Vagina (tissue), 2 donors: ENCODE measurements around the gene CHIC1. TPM values are rescaled to one million over a fixed set of nuclear protein-coding genes. Genes with fewer than 3 reads are reported as not detected.
"Not testable (repeated sequence)": the region's sequence is repeated elsewhere in the genome, so short reads cannot be mapped to it uniquely, and the experiment has no call there.

Source experiments
- DNase-seq, 2 donors: peaks; one replicate each; pipeline ENCODE4 v3.0.0-alpha.2; 2017; ENCODE audit errors: extremely low spot score in 2 of 2
- H3K27ac ChIP-seq: fragments of 200-600 bp; sonication (generic); one replicate; pipeline ENCODE4 v1.5.1; 2019
- H3K27me3 ChIP-seq: fragments of 200-600 bp; sonication (generic); one replicate; pipeline ENCODE4 v1.5.1; 2019
- H3K36me3 ChIP-seq, 2 donors: fragments of 200-600 bp; sonication (generic); one replicate each; pipeline ENCODE4 v1.5.1; 2017 to 2019
- H3K4me1 ChIP-seq: fragments of 200-600 bp; sonication (generic); one replicate; pipeline ENCODE4 v1.5.1; 2019
- H3K4me3 ChIP-seq, 2 donors: fragments of 200-600 bp; sonication (generic); 1 replicate in 1 of 2; 2 replicates in 1 of 2; pipeline ENCODE4 v1.5.1; 2016 to 2019
- H3K9me3 ChIP-seq: fragments of 200-600 bp; sonication (generic); one replicate; pipeline ENCODE4 v1.5.1; 2019
- POLR2A ChIP-seq, 2 donors: fragments of 450-650 bp; IDR thresholded peaks; one replicate each; pipeline ENCODE4 v1.6.1; 2017; ENCODE audit warnings: antibody characterized with exemption in 2 of 2, mild to moderate bottlenecking in 2 of 2, moderate library complexity in 2 of 2
- POLR2AphosphoS5 ChIP-seq, 2 donors: sonication (generic); formaldehyde crosslinking; IDR thresholded peaks; one replicate each; pipeline ENCODE4 v1.9.0; 2017; ENCODE audit warnings: antibody characterized with exemption in 2 of 2, mild to moderate bottlenecking in 2 of 2, low read depth in 1 of 2; ENCODE audit not compliant: insufficient read depth in 1 of 2
- intact Hi-C: fragments of 100-400 bp; cut with DNase I; formaldehyde crosslinking; loops from one replicate; pipeline ENCODE4 v1.15.1; 2023
- total RNA-seq: library from RNA; depleted of rRNA; stranded (reverse); fragments of >200 nt; gene quantifications from one replicate; pipeline ENCODE4 v1.2.3, GENCODE V29; 2016
- TF ChIP-seq, protein P1 (sequence below), 3 experiments: fragments of 450-650 bp in 2 of 3; fragments of 200-600 bp in 1 of 3; sonication (generic) in 1 of 3; IDR thresholded peaks; one replicate each; pipeline ENCODE4 v1.5.1; 2017 to 2019; ENCODE audit warnings: antibody characterized with exemption in 3 of 3, mild to moderate bottlenecking in 2 of 3, moderate library complexity in 2 of 3

The CHIC1 gene
- total RNA-seq, 1 donor from 2014 or later, result 9.1 TPM

DNA sequence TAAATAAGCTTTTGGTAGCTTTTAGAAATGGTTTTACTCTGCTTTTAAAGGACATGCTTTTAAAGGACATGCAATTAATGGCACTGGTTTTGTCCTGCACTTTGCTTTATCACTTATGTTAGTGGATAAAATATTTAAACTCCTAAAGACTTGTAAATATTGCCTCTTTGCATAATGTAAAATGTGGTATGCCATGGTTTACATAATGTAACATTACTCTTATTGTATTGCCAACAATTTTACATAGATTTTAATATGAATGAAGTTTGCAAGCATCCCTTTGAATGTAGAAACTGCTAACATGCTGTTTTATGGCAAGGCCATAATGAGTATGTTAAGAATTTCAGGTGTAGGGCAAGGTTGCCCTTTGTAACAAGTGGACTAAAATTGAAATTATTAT lies 118.4 kb downstream of the CHIC1 start:
- TF ChIP-seq POLR2AphosphoS5 (IDR thresholded peaks at IDR 0.05; ENCODE audit: insufficient read depth in 1 of 2, low read depth in 1 of 2), result no peak
- TF ChIP-seq, protein P1, sequence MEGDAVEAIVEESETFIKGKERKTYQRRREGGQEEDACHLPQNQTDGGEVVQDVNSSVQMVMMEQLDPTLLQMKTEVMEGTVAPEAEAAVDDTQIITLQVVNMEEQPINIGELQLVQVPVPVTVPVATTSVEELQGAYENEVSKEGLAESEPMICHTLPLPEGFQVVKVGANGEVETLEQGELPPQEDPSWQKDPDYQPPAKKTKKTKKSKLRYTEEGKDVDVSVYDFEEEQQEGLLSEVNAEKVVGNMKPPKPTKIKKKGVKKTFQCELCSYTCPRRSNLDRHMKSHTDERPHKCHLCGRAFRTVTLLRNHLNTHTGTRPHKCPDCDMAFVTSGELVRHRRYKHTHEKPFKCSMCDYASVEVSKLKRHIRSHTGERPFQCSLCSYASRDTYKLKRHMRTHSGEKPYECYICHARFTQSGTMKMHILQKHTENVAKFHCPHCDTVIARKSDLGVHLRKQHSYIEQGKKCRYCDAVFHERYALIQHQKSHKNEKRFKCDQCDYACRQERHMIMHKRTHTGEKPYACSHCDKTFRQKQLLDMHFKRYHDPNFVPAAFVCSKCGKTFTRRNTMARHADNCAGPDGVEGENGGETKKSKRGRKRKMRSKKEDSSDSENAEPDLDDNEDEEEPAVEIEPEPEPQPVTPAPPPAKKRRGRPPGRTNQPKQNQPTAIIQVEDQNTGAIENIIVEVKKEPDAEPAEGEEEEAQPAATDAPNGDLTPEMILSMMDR (IDR thresholded peaks at IDR 0.05), result no peak
- TF ChIP-seq POLR2A (IDR thresholded peaks at IDR 0.05), result no peak
- Histone ChIP-seq H3K4me3 (no peak overlapping the region), H3K9me3 (no peaks in the 10 kb centered on the region), H3K36me3 (no peaks in the 10 kb centered on the region), H3K27me3 (no peaks in the 10 kb centered on the region), H3K27ac (no peak overlapping the region), H3K4me1 (no peaks in the 10 kb centered on the region)
- intact Hi-C loops, result no loop called here
- no peak for DNase-seq

DNA sequence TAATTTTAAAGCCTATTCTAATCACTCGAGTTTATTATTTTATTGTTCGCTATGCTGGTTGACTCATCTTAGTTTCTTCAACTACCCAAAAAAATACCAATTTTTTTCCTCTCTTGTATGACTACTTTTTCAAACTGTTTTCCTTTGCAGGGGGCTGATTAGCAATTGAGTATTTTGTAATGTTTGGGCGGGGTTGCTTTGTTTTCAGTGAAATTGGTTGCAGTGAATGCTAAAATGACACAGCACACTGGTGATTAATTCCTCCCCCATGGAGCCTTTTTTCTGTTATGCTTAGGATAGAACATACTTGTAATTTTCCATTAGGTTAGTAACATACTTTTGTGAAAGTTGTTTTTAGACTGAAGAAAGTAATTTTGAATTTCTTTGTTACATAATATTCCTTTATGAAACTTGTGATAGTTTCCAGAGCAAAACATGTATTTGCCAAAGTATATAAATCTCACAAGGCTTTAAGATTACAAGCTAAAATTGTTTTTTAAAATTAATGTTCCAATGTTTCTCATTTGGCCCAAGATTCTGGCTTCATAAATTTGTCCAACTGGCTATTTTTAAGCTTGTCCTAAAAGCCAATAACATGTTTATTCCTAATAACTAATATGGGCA lies 120.4 kb downstream of the CHIC1 start:
- Histone ChIP-seq H3K4me3 (no peak overlapping the region), H3K27me3 (no peaks in the 10 kb centered on the region), H3K36me3 (no peaks in the 10 kb centered on the region), H3K27ac (no peak overlapping the region), H3K4me1 (no peaks in the 10 kb centered on the region), H3K9me3 (no peaks in the 10 kb centered on the region)
- no peak for TF ChIP-seq POLR2AphosphoS5 (IDR thresholded peaks at IDR 0.05; ENCODE audit: insufficient read depth in 1 of 2, low read depth in 1 of 2)
- TF ChIP-seq POLR2A (IDR thresholded peaks at IDR 0.05), result no peak
- TF ChIP-seq, protein P1 (IDR thresholded peaks at IDR 0.05), result no peak
- no peak for DNase-seq
- intact Hi-C loops, result no loop called here

DNA sequence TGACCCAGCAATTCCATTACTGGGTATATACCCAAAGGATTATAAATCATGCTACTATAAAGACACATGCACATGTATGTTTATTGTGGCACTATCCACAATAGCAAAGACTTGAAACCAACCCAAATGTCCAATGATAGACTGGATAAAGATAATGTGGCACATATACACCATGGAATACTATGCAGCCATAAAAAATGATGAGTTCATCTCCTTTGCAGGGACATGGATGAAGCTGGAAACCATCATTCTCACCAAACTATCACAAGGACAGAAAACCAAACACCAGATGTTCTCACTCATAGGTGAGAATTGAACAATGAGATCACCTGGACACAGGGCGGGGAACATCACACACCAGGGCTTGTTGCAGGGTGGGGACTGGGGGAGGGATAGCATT lies 144.0 kb downstream of the CHIC1 start:
- H3K4me1 ChIP-seq, H3K27ac ChIP-seq, H3K9me3 ChIP-seq, H3K4me3 ChIP-seq, intact Hi-C loops, H3K27me3 ChIP-seq, H3K36me3 ChIP-seq, DNase-seq: not testable (repeated sequence)

DNA sequence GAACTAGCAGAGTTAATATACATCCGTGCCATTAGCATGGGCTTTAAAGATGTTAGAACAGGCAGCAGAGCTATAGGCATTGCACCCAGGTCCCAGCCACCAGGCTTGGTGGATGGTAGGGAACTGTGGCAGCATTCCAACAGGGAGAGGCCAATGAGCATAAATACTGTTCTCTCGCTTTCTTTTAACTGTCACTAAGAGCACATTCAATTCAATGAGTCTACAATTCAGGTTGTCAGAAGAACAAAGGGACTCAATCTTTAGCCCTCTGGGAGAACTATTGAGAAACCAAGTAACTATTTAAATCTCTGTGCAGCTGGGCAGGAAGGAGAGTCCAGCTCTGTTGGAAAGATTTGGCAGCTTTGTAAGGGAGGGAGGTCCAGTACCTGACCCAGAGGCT lies 165.6 kb downstream of the CHIC1 start:
- TF ChIP-seq, protein P1 (IDR thresholded peaks at IDR 0.05), result no peak
- no peak for TF ChIP-seq POLR2AphosphoS5 (IDR thresholded peaks at IDR 0.05; ENCODE audit: insufficient read depth in 1 of 2, low read depth in 1 of 2)
- H3K9me3 ChIP-seq, result no peaks in the 10 kb centered on the region
- H3K4me1 ChIP-seq, result no peaks in the 10 kb centered on the region
- H3K4me3 ChIP-seq, result no peak overlapping the region
- H3K27ac ChIP-seq, result no peak overlapping the region
- intact Hi-C loops, result no loop called here
- H3K27me3 ChIP-seq, result no peaks in the 10 kb centered on the region
- no peaks in the 10 kb centered on the region for H3K36me3 ChIP-seq
- no peak for DNase-seq

Other genes starting within 250 kb of the CHIC1 start
- gene CDX4, start 116.1 kb upstream of the CHIC1 start, total RNA-seq, result not detected